HG02623 (cell line): ENCODE results near the gene VOPP1.
A peak's percentile ranks its signal among the peaks of the same experiment; 100 is the strongest.
"Not testable (repeated sequence)": the region's sequence is repeated elsewhere in the genome, so short reads cannot be mapped to it uniquely, and the experiment has no call there.

Experiments used
- ATAC-seq: cut with Tn5 transposase; IDR thresholded peaks from one replicate; pipeline ENCODE4 v1.9.1; 2021; ENCODE audit warnings: moderate library complexity; ENCODE audit not compliant: unreplicated experiment

The VOPP1 gene

GRCh38 chr7:55572378-55573233 is at the start of gene VOPP1:
Gene VOPP1 (minus strand): TSS chr7:55572502. CDS start chr7:55572324, 178 bp downstream.
- peak; percentile 47 for ATAC-seq

- no peak for ATAC-seq
Observed at GRCh38 chr7:55618913-55619312, 46.6 kb upstream of the VOPP1 start.

- ATAC-seq, result not testable (repeated sequence)
Observed at GRCh38 chr7:55614365-55615064, 42.2 kb upstream of the VOPP1 start.

GRCh38 chr7:55609726-55610125 is 37.4 kb upstream of the VOPP1 start:
- not testable (repeated sequence) for ATAC-seq

GRCh38 chr7:55605661-55606060 is 33.4 kb upstream of the VOPP1 start:
- ATAC-seq, result not testable (repeated sequence)

GRCh38 chr7:55597944-55598499 is 25.7 kb upstream of the VOPP1 start:
- ATAC-seq, result peak; percentile 72

- not testable (repeated sequence) for ATAC-seq
Observed at GRCh38 chr7:55597214-55597739, 25.0 kb upstream of the VOPP1 start.

- ATAC-seq, result no peak
Observed at GRCh38 chr7:55595511-55595910, 23.2 kb upstream of the VOPP1 start.

GRCh38 chr7:55594870-55595269 is 22.6 kb upstream of the VOPP1 start:
- no peak for ATAC-seq

GRCh38 chr7:55594414-55594813 is 22.1 kb upstream of the VOPP1 start:
- no peak for ATAC-seq

- no peak for ATAC-seq
Observed at GRCh38 chr7:55593515-55594318, 21.4 kb upstream of the VOPP1 start.

- no peak for ATAC-seq
Observed at GRCh38 chr7:55593172-55593514, 20.8 kb upstream of the VOPP1 start.

- ATAC-seq, result no peak
Observed at GRCh38 chr7:55592492-55592891, 20.2 kb upstream of the VOPP1 start.

GRCh38 chr7:55591282-55591931 is 19.1 kb upstream of the VOPP1 start:
- ATAC-seq, result no peak

GRCh38 chr7:55590517-55591281 is 18.4 kb upstream of the VOPP1 start:
- no peak for ATAC-seq

GRCh38 chr7:55589905-55590304 is 17.6 kb upstream of the VOPP1 start:
- no peak for ATAC-seq

- ATAC-seq, result no peak
Observed at GRCh38 chr7:55588976-55589604, 16.8 kb upstream of the VOPP1 start.

GRCh38 chr7:55588379-55588699 is 16.0 kb upstream of the VOPP1 start:
- no peak for ATAC-seq

GRCh38 chr7:55587687-55588378 is 15.5 kb upstream of the VOPP1 start:
- ATAC-seq, result no peak
